Smooth muscle cell (in vitro differentiated cells): ENCODE data around the gene WDR45B. TPM values are rescaled to one million over a fixed set of nuclear protein-coding genes. Genes with fewer than 3 reads are reported as not detected.

Experiments
- DNase-seq: peaks from one replicate; lab custom pipeline; 2025; ENCODE audit not compliant: unreplicated experiment; lab: John Stamatoyannopoulos, UW
- H2AFZ ChIP-seq: fragments of 200-600 bp; sonication (generic); 2 replicates; pipeline ENCODE4 v1.6.0; 2016; ENCODE audit warnings: antibody characterized with exemption, low read depth, mild to moderate bottlenecking
- H3F3A ChIP-seq: fragments of 200-600 bp; sonication (generic); 2 replicates; pipeline ENCODE4 v1.6.0; 2017; ENCODE audit warnings: antibody characterized with exemption, low read depth
- H3K27ac ChIP-seq: fragments of 200-600 bp; sonication (generic); 2 replicates; pipeline ENCODE4 v1.5.1; 2016; ENCODE audit warnings: low read depth, mild to moderate bottlenecking
- H3K27me3 ChIP-seq: fragments of 200-600 bp; sonication (generic); 2 replicates; pipeline ENCODE4 v1.6.1; 2016; ENCODE audit warnings: low read depth, mild to moderate bottlenecking
- H3K36me3 ChIP-seq: fragments of 200-600 bp; sonication (generic); 2 replicates; pipeline ENCODE4 v1.5.1; 2016; ENCODE audit warnings: low read depth
- H3K4me1 ChIP-seq: fragments of 200-600 bp; sonication (generic); 2 replicates; pipeline ENCODE4 v1.5.1; 2016; ENCODE audit warnings: low read depth
- H3K4me2 ChIP-seq: fragments of 200-600 bp; sonication (generic); 2 replicates; pipeline ENCODE4 v1.6.0; 2016; ENCODE audit warnings: mild to moderate bottlenecking
- H3K4me3 ChIP-seq: fragments of 200-600 bp; sonication (generic); 2 replicates; pipeline ENCODE4 v1.5.1; 2016; ENCODE audit warnings: mild to moderate bottlenecking
- H3K79me2 ChIP-seq: fragments of 200-600 bp; sonication (generic); 2 replicates; pipeline ENCODE4 v1.6.0; 2016; ENCODE audit warnings: low read depth, mild to moderate bottlenecking
- H3K9ac ChIP-seq: fragments of 200-600 bp; sonication (generic); 2 replicates; pipeline ENCODE4 v1.6.0; 2016; ENCODE audit warnings: low read depth
- H3K9me3 ChIP-seq: fragments of 200-600 bp; sonication (generic); replicated peaks from 2 replicates; pipeline ENCODE4 v1.5.1; 2016; ENCODE audit warnings: low read depth
- H4K20me1 ChIP-seq: fragments of 200-600 bp; sonication (generic); 2 replicates; pipeline ENCODE4 v1.6.0; 2016; ENCODE audit warnings: low read depth
- WGBS: methylation state at CpG from one replicate; pipeline ENCODE4 v1.1.7; 2016; ENCODE audit warnings: low lambda C conversion rate; 5-methylcytosine and 5-hydroxymethylcytosine counted together
- polyA plus RNA-seq: library from polyadenylated mRNA; unstranded; fragments of >200 nt; fragmentation: Nextera tagmentation; extraction: Ambion mirVana; gene quantifications from 2 replicates; pipeline ENCODE4 v1.2.1, GENCODE V29; 2016
- total RNA-seq: library from RNA; depleted of rRNA; stranded (reverse); fragments of >200 nt; gene quantifications from 2 replicates; pipeline ENCODE4 v1.2.3, GENCODE V29; 2014
- TF ChIP-seq, protein P1 (sequence below): fragments of 200-600 bp; sonication (generic); IDR thresholded peaks from 2 replicates; pipeline ENCODE4 v1.5.1; 2017; ENCODE audit warnings: borderline replicate concordance, mild to moderate bottlenecking, antibody characterized with exemption; ENCODE audit not compliant: insufficient read depth, poor library complexity, severe bottlenecking

WDR45B gene
- total and polyA plus RNA-seq, 2 experiments from 2014 or later = 73.0 to 94.6 TPM

DNA sequence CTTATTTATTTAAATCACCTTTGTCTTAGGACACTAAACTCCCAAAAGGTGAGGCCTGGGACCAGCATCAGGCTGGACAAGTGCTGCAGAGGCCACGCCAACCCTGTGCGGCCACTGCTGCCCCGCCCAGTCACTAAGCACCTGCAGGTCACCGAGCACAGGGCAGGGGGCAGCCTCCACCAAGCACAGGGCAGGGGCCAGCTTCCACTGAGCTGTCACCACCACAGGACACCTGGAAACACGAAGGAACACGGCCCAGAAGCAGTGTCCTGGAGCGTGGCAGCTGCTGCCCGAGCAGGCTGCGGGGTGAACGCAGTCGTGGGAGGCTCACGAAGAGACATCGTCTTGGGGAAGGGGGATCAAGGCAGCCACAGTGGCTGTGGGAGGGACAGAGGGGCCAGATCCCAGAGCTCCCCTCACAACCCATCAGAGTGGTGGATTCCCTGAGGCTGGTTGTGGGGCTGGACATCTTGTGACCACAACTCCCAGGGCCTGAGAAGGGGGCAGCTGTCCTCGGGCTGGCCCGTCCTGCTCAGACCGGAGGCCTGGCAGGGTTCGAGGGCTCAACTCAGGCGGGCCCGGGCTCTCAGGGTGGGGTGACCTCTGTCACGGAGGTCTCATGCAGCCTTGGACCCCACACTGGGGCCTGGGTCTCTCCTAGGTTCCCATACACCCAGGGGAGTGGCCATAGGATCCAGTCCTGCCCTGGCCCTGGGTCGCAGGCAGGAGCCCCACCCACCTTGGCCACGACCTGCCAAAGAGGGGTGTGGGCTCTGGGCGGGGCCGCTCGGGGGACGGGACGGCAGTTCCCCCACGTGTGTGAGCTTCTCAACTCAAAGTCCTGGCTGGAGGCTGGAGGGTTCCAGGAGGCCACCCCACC, 31.6 kb upstream of the WDR45B start:
- Histone ChIP-seq H3K4me3 (no peak overlapping the region), H3K79me2 (no peaks in the 10 kb centered on the region), H3K27ac (no peak overlapping the region), H3K4me2 (no peak overlapping the region), H3K4me1 (no peaks in the 10 kb centered on the region), H3K9ac (no peak overlapping the region), H3K9me3 (peaks cover 17% of the 10 kb centered on the region), H4K20me1 (no peaks in the 10 kb centered on the region), H3K27me3 (no peaks in the 10 kb centered on the region), H3F3A (no peaks in the 10 kb centered on the region), H2AFZ (no peak overlapping the region), H3K36me3 (no peaks in the 10 kb centered on the region)
- TF ChIP-seq, protein P1, sequence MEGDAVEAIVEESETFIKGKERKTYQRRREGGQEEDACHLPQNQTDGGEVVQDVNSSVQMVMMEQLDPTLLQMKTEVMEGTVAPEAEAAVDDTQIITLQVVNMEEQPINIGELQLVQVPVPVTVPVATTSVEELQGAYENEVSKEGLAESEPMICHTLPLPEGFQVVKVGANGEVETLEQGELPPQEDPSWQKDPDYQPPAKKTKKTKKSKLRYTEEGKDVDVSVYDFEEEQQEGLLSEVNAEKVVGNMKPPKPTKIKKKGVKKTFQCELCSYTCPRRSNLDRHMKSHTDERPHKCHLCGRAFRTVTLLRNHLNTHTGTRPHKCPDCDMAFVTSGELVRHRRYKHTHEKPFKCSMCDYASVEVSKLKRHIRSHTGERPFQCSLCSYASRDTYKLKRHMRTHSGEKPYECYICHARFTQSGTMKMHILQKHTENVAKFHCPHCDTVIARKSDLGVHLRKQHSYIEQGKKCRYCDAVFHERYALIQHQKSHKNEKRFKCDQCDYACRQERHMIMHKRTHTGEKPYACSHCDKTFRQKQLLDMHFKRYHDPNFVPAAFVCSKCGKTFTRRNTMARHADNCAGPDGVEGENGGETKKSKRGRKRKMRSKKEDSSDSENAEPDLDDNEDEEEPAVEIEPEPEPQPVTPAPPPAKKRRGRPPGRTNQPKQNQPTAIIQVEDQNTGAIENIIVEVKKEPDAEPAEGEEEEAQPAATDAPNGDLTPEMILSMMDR = no peak
- DNase-seq = no peak
- 89% methylated on average over 26 of the region's 28 CpGs for WGBS

DNA sequence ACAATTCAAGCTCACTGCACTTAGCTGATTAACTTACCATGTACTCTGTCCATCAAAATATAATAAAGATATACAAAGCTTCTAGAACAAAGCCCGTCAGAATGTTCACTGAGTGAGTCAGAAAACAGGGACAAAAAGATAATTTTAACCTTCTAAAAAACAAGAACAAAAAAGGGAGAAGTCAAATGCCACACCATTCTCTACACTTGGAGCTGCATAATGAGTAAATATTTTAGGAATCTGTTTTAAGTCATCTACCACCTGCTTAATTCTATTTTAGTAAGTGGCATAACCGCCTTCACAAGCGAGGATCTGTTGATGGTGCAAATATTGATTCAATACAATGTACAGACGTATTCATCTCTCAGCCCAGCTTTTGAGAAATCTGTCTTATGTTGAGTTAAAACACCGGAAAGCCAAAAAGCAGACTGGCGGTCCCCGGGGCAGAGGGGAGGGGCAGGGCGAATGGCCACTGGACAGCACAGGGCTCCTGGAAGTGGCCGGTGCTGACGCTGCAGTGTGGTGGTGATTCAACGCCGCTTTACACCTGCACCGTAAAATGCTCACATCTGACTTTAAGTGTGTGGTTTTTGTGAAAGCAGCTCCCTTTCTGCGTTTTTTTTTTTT, 30.1 kb upstream of the WDR45B start:
- Histone ChIP-seq H3K4me1 (no peaks in the 10 kb centered on the region), H3F3A (no peaks in the 10 kb centered on the region), H2AFZ (no peak overlapping the region), H3K27me3 (no peaks in the 10 kb centered on the region), H3K27ac (no peak overlapping the region), H3K36me3 (no peaks in the 10 kb centered on the region), H3K79me2 (no peaks in the 10 kb centered on the region), H4K20me1 (no peaks in the 10 kb centered on the region), H3K9ac (no peak overlapping the region), H3K4me2 (no peak overlapping the region), H3K4me3 (no peak overlapping the region), H3K9me3 (peaks cover 17% of the 10 kb centered on the region)
- TF ChIP-seq, protein P1 = no peak
- WGBS = 92% methylated on average over 14 of the region's 14 CpGs
- DNase-seq = no peak

DNA sequence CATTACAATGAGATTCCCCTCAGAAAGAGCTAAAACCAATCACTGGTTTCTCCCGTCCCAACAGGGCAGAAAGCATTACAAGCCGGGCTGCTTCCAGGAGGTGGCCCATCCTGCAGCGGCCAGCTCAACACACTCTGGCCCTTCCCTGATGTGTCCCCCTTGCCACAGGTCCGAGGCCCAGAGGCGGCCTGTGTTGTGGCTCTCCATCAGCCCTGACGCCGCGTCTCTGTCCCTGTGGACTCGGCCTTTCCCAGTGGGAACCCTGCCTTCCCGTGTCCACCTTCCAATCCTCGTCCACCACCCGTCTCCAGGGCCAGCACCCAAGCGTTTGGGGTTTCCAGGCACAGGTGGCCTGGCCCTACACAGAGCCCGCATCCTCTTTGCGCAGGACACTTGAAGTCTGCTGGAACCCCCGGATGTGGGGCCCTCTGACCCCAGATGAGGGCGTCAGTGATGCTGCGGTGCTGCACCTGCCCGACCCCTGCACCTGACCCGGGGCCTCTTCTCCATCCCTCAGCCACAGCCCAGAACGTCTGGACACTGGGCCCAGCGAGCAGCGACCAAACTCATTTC, 29.2 kb upstream of the WDR45B start:
- Histone ChIP-seq H3K9me3 (peaks cover 10% of the 10 kb centered on the region), H2AFZ (no peak overlapping the region), H3K4me2 (no peak overlapping the region), H3K79me2 (no peaks in the 10 kb centered on the region), H3K27ac (no peak overlapping the region), H3K36me3 (no peaks in the 10 kb centered on the region), H3K4me1 (no peaks in the 10 kb centered on the region), H4K20me1 (no peaks in the 10 kb centered on the region), H3K4me3 (no peak overlapping the region), H3K27me3 (no peaks in the 10 kb centered on the region), H3K9ac (no peak overlapping the region), H3F3A (no peaks in the 10 kb centered on the region)
- no peak for DNase-seq
- TF ChIP-seq, protein P1 = no peak
- WGBS = 89% methylated on average over 23 of the region's 23 CpGs
